ENCODE results near the gene IFT122.

Gene IFT122

DNA sequence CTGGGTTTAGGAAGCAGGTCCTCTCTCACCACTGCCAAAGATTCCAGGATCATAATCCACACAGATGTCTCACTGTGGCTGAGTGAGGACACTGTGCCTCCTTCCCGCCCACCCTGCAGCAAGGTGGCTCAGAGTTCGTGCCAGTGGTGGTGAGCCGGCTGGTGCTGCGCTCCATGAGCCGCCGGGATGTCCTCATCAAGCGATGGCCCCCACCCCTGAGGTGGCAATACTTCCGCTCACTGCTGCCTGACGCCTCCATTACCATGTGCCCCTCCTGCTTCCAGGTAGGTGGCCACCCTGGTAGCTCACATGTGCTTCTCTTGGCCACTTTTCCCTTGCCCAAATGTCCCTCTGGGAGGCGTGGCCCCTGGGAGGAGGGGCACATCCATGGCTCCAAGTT lies 79.4 kb downstream of the IFT122 start:
- no peak for DNase-seq (ENCODE audit: low read depth in 2 of 2)

DNA sequence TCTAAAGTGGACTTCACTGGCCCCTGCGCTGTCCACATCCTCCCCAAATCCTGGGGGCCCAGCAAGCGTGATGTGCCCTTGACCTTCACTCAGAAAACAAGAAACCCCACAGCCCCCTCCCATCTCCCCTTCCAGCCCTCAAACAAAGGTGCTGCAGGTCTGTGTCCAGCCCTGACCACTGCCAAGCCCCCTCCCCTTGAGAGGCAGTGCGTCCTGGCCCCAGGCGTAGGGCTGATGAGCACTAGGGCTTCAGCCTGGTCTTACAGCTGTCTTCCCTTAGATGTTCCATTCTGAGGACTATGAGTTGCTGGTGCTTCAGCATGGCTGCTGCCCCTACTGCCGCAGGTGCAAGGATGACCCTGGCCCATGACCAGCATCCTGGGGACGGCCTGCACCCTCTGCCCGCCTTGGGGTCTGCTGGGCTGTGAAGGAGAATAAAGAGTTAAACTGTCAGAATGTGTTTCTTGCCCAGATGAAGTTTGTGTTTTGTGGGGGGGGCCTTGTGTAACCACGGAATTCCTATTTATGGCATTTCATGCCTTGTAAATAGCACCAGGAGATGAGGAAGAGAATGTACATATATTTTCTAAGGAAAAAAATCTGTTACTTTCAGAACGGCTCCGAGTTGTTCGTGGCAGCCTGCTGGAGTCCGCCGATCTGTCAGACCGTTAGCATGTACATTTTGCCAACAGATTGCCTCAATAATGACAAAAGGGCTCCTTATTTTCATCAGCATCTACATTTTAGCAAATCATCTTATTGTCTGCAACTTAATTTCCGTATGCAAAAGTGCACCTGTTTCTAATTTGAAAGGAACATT lies 80.1 kb downstream of the IFT122 start:
- DNase-seq (ENCODE audit: low read depth in 2 of 2), result no peak

DNA sequence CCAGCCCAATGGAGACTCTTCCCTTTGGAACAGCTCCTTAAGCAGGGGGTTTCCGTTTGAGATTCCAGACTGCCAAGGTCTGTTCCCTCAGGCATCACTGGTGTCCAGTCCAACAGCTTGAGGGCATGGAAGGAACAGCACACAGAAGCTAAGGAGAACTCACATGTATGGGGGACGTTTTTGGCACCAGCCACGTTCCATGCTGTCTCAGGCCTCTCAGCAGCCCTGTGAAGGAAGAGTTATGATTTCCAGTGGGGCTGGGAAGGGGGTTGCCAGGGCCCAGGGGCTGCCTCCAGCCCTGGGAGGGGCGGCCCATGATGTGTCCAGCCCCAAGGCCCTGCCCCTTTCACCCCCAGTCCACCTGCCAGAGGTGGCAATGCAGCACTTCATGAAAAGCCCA lies 80.9 kb downstream of the IFT122 start:
- DNase-seq (ENCODE audit: low read depth in 2 of 2), result no peak

DNA sequence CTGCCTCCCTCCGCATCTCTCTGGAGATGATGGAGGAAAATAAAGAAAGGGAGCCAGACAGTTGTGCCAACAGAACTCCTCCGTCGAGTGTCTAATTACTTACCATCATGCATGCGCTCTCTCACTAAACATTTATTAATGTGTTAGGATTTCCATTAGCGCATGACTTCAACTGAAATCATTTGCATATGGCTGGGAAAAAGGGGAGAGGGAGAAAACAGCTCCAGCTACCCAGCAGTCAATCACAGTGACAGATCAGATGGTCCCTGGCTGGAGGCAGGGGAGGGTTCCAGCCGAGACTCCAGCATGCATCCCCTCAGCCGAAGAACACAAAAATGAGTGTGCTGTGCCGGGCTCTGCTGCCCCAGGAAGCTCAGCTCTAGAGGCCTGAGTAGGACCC lies 81.6 kb downstream of the IFT122 start:
- no peak for DNase-seq (ENCODE audit: low read depth in 2 of 2)

DNA sequence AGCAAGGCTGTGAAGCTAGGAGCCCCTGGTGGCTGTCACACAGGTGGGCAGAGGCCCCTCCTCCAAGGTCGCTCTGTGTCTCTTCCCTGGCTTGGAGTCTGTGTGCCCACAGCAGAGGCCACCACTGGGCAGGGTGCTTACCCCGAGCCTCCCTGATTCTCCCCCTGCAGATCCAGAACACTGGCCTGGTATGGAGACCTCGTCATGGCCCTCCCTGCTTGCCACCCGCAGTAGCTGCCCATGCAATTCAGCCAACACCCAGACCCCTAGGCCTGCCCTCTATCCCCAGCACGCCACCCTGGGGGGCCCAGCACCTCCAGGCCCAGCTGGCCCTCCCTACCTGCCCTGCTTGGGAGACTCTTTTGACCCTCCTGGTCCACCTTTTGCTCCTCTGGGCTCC lies 82.9 kb downstream of the IFT122 start:
- DNase-seq (ENCODE audit: low read depth in 2 of 2), result no peak

DNA sequence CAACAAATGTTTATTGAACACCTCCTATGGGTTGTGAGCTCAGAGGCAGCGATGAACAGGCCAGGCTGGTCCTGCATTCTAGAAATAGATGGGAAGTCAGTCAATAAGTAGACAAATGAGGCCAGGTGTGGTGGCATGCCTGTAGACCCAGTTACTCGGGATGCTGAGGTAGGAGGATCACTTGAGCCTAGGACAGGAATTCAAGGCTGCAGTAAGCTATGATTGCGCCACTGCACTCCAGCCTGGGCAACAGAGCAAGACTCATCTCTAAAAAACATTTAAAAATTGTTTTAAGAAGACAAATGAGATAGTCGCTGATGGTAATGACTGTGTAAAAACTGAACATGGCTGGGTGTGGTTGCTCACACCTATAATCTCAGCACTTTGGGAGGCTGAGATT lies 84.1 kb downstream of the IFT122 start:
- DNase-seq (ENCODE audit: low read depth in 2 of 2), result no peak

DNA sequence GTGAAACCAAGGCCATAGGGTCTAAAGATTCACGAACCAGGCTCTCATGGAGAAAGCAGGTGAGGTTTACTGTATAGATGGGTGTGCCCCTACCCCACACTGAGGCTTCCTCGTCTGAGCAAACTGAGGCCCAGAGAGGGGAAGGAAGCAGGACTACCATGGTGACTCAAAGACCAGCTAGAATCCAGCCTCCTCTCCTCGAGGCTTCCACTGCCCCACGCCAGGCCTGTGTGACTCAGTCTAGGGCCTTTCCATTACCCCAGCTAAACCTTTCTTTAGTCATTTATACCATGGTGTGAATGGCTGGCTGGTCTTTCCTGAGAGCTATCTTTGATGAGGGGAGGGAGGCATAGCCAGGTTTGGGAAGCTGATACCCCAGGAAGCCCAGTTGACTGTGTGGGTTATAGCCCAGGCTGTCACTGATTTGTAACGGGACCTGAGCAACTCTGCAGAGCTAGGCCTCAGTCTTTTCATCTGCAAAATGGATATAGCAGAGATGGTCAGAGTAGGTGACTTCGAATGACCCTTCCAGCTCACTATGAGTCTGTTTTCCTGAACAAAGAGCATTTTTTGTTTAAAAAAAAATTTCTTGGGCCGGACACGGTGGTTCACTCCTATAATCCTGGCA lies 85.4 kb downstream of the IFT122 start:
- DNase-seq (ENCODE audit: low read depth in 2 of 2), result no peak

DNA sequence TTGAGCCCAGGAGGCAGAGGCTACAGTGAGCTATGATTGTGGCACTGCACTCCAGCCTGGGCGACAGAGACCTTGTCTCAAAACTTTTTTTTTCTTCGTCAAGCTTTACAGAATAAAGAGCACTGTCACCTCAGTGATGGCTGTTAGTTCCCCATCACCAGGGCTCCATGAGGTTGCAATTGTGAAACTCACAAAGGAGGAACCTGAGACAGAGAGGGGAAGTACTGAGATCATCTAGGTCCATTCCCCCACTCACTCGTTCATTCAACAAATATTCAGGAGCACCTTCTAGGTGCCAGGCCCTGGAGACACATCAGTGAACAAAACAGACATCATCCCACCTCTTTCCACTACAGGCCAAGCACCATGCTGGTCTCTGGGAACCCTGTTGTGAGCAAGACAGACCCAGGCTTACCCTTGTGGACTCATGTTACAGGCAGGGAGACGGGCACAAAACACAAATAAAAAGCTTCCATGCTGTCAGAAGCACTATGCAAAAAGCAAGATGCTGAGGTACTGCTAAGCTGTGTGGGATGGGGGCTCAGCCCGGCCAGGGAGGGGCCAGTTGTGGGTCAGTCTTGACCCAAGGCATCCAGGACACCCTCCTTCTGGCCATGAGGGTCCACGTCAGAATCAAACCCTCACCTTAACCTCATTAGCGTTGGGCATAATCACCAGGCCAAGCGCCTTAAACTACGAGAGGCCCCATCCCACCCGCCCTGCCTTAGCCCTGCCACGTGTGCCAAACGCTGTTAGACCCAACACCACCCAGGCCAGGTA lies 86.3 kb downstream of the IFT122 start:
- DNase-seq (ENCODE audit: low read depth in 2 of 2), result no peak

DNA sequence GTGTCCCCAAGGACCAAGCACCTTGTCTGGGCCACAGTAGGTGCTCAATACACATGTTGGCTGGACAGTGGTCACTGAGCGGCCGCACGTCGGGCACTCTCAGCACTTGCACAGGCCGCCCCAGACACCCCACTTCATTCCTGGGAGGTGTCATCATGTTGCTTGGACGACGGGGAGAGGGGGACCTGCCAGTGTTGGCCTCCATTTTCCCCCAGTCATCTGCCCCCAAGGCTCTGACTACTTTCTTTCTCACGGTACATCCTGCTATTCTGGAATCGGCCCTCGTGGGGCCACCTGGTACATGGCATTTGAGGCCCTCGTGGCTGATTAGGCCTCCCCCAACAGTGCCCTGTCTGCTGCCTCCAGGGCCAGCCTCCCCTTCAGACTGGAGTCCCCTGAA lies 87.2 kb downstream of the IFT122 start:
- DNase-seq (ENCODE audit: low read depth in 2 of 2), result no peak

DNA sequence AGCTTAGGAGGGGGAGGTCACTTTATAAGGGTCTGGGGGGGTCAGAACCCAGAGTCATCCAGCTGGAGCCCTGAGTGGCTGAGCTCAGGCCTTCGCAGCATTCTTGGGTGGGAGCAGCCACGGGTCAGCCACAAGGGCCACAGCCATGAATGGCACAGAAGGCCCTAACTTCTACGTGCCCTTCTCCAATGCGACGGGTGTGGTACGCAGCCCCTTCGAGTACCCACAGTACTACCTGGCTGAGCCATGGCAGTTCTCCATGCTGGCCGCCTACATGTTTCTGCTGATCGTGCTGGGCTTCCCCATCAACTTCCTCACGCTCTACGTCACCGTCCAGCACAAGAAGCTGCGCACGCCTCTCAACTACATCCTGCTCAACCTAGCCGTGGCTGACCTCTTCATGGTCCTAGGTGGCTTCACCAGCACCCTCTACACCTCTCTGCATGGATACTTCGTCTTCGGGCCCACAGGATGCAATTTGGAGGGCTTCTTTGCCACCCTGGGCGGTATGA lies 88.6 kb downstream of the IFT122 start, which contains the start of gene RHO:
Gene RHO (plus strand): TSS at position 51 of the 512 bp plus-strand sequence. CDS start 95 bp downstream, at position 146.
- no peak for DNase-seq (ENCODE audit: low read depth in 2 of 2)

DNA sequence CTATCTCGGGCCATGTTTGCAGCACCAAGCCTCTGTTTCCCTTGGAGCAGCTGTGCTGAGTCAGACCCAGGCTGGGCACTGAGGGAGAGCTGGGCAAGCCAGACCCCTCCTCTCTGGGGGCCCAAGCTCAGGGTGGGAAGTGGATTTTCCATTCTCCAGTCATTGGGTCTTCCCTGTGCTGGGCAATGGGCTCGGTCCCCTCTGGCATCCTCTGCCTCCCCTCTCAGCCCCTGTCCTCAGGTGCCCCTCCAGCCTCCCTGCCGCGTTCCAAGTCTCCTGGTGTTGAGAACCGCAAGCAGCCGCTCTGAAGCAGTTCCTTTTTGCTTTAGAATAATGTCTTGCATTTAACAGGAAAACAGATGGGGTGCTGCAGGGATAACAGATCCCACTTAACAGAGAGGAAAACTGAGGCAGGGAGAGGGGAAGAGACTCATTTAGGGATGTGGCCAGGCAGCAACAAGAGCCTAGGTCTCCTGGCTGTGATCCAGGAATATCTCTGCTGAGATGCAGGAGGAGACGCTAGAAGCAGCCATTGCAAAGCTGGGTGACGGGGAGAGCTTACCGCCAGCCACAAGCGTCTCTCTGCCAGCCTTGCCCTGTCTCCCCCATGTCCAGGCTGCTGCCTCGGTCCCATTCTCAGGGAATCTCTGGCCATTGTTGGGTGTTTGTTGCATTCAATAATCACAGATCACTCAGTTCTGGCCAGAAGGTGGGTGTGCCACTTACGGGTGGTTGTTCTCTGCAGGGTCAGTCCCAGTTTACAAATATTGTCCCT lies 89.6 kb downstream of the IFT122 start:
- no peak for DNase-seq (ENCODE audit: low read depth in 2 of 2)

DNA sequence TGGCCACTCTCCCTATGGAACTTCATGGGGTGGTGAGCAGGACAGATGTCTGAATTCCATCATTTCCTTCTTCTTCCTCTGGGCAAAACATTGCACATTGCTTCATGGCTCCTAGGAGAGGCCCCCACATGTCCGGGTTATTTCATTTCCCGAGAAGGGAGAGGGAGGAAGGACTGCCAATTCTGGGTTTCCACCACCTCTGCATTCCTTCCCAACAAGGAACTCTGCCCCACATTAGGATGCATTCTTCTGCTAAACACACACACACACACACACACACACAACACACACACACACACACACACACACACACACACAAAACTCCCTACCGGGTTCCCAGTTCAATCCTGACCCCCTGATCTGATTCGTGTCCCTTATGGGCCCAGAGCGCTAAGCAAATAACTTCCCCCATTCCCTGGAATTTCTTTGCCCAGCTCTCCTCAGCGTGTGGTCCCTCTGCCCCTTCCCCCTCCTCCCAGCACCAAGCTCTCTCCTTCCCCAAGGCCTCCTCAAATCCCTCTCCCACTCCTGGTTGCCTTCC lies 90.3 kb downstream of the IFT122 start:
- DNase-seq (ENCODE audit: low read depth in 2 of 2), result no peak

DNA sequence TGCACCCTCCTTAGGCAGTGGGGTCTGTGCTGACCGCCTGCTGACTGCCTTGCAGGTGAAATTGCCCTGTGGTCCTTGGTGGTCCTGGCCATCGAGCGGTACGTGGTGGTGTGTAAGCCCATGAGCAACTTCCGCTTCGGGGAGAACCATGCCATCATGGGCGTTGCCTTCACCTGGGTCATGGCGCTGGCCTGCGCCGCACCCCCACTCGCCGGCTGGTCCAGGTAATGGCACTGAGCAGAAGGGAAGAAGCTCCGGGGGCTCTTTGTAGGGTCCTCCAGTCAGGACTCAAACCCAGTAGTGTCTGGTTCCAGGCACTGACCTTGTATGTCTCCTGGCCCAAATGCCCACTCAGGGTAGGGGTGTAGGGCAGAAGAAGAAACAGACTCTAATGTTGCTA lies 90.8 kb downstream of the IFT122 start:
- no peak for DNase-seq (ENCODE audit: low read depth in 2 of 2)

DNA sequence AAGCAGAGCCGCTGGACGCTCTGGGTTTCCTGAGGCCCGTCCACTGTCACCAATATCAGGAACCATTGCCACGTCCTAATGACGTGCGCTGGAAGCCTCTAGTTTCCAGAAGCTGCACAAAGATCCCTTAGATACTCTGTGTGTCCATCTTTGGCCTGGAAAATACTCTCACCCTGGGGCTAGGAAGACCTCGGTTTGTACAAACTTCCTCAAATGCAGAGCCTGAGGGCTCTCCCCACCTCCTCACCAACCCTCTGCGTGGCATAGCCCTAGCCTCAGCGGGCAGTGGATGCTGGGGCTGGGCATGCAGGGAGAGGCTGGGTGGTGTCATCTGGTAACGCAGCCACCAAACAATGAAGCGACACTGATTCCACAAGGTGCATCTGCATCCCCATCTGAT lies 91.7 kb downstream of the IFT122 start:
- DNase-seq (ENCODE audit: low read depth in 2 of 2), result no peak

DNA sequence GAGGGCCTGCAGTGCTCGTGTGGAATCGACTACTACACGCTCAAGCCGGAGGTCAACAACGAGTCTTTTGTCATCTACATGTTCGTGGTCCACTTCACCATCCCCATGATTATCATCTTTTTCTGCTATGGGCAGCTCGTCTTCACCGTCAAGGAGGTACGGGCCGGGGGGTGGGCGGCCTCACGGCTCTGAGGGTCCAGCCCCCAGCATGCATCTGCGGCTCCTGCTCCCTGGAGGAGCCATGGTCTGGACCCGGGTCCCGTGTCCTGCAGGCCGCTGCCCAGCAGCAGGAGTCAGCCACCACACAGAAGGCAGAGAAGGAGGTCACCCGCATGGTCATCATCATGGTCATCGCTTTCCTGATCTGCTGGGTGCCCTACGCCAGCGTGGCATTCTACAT lies 92.2 kb downstream of the IFT122 start:
- DNase-seq (ENCODE audit: low read depth in 2 of 2), result no peak

DNA sequence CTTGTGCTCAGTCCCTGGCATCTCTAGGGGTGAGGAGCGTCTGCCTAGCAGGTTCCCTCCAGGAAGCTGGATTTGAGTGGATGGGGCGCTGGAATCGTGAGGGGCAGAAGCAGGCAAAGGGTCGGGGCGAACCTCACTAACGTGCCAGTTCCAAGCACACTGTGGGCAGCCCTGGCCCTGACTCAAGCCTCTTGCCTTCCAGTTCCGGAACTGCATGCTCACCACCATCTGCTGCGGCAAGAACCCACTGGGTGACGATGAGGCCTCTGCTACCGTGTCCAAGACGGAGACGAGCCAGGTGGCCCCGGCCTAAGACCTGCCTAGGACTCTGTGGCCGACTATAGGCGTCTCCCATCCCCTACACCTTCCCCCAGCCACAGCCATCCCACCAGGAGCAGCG lies 93.4 kb downstream of the IFT122 start:
- DNase-seq (ENCODE audit: low read depth in 2 of 2), result no peak

DNA sequence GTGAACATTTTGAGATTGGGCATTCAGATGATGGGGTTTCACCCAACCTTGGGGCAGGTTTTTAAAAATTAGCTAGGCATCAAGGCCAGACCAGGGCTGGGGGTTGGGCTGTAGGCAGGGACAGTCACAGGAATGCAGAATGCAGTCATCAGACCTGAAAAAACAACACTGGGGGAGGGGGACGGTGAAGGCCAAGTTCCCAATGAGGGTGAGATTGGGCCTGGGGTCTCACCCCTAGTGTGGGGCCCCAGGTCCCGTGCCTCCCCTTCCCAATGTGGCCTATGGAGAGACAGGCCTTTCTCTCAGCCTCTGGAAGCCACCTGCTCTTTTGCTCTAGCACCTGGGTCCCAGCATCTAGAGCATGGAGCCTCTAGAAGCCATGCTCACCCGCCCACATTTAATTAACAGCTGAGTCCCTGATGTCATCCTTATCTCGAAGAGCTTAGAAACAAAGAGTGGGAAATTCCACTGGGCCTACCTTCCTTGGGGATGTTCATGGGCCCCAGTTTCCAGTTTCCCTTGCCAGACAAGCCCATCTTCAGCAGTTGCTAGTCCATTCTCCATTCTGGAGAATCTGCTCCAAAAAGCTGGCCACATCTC lies 94.5 kb downstream of the IFT122 start:
- DNase-seq (ENCODE audit: low read depth in 2 of 2), result no peak

DNA sequence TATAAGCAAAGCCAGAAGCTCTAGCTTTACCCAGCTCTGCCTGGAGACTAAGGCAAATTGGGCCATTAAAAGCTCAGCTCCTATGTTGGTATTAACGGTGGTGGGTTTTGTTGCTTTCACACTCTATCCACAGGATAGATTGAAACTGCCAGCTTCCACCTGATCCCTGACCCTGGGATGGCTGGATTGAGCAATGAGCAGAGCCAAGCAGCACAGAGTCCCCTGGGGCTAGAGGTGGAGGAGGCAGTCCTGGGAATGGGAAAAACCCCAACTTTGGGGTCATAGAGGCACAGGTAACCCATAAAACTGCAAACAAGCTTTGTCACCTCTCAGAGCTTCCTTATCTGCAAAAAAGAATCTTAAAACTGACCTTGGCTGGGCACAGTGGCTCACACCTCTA lies 95.1 kb downstream of the IFT122 start:
- DNase-seq (ENCODE audit: low read depth in 2 of 2), result no peak

DNA sequence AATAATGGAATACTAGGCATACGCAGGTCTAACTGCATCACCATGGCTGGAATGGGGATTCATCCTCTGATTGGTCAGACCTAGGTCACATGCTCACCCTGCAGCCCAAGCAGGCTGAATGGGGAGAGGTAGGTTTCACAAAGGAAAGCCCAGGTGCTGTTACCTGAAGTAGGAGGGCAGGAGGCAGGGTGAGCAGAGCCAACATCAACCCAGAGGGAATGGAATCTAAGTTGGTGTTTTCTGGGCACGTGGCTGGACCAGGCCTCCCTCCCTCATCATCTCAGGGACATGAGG lies 96.3 kb downstream of the IFT122 start:
- no peak for DNase-seq (ENCODE audit: low read depth in 2 of 2)

DNA sequence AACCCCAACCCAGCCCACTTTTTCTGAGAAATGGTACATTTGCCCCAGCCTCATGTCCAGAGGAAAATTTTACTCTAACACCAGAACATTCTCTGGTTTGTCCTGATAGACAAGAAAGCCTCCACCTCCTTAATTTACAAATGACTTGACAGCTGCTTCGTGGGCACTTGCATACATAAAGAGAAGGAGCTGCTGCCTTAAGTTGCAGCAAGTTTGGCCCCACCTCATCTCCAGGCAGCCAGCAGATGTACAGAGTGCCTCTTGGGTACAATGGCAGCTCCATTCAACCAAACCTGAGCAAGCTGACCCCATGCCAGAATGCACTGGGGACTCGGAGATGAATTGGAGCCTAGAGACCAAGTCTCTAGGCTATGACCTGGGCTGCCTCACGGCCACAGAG lies 96.8 kb downstream of the IFT122 start:
- no peak for DNase-seq (ENCODE audit: low read depth in 2 of 2)

DNA sequence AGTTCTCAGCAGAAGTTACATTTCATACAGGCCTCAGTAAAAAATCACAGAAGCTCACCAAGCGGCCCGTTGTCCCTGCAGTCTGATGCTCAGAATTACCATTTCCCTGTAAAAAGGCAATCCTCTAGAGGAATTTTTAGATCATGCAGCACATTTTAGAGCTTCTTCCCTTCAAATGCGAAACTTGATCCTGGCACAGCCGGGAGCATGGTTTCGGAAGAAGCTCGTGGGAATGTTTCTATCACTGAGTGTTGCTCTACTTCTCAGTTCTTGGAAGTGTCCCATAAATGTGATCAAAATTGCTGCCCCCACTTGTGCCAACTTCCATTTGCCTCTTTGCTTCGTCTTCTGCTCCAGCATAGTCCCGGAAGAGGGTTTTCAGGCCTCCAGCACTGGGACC lies 99.2 kb downstream of the IFT122 start:
- no peak for DNase-seq (ENCODE audit: low read depth in 2 of 2)
